Smooth muscle cell (in vitro differentiated cells): Measurements from ENCODE around the gene PRR22. TPM values are rescaled to one million over a fixed set of nuclear protein-coding genes. Genes with fewer than 3 reads are reported as not detected.
A peak's percentile ranks its signal among the peaks of the same experiment; 100 is the strongest.

Experiments used
- DNase-seq: peaks from one replicate; lab custom pipeline; 2025; ENCODE audit not compliant: unreplicated experiment; lab: John Stamatoyannopoulos, UW
- H2AFZ ChIP-seq: fragments of 200-600 bp; sonication (generic); 2 replicates; pipeline ENCODE4 v1.6.0; 2016; ENCODE audit warnings: antibody characterized with exemption, low read depth, mild to moderate bottlenecking
- H3F3A ChIP-seq: fragments of 200-600 bp; sonication (generic); 2 replicates; pipeline ENCODE4 v1.6.0; 2017; ENCODE audit warnings: antibody characterized with exemption, low read depth
- H3K27ac ChIP-seq: fragments of 200-600 bp; sonication (generic); 2 replicates; pipeline ENCODE4 v1.5.1; 2016; ENCODE audit warnings: low read depth, mild to moderate bottlenecking
- H3K27me3 ChIP-seq: fragments of 200-600 bp; sonication (generic); 2 replicates; pipeline ENCODE4 v1.6.1; 2016; ENCODE audit warnings: low read depth, mild to moderate bottlenecking
- H3K36me3 ChIP-seq: fragments of 200-600 bp; sonication (generic); 2 replicates; pipeline ENCODE4 v1.5.1; 2016; ENCODE audit warnings: low read depth
- H3K4me1 ChIP-seq: fragments of 200-600 bp; sonication (generic); 2 replicates; pipeline ENCODE4 v1.5.1; 2016; ENCODE audit warnings: low read depth
- H3K4me2 ChIP-seq: fragments of 200-600 bp; sonication (generic); 2 replicates; pipeline ENCODE4 v1.6.0; 2016; ENCODE audit warnings: mild to moderate bottlenecking
- H3K4me3 ChIP-seq: fragments of 200-600 bp; sonication (generic); 2 replicates; pipeline ENCODE4 v1.5.1; 2016; ENCODE audit warnings: mild to moderate bottlenecking
- H3K79me2 ChIP-seq: fragments of 200-600 bp; sonication (generic); 2 replicates; pipeline ENCODE4 v1.6.0; 2016; ENCODE audit warnings: low read depth, mild to moderate bottlenecking
- H3K9ac ChIP-seq: fragments of 200-600 bp; sonication (generic); 2 replicates; pipeline ENCODE4 v1.6.0; 2016; ENCODE audit warnings: low read depth
- H3K9me3 ChIP-seq: fragments of 200-600 bp; sonication (generic); replicated peaks from 2 replicates; pipeline ENCODE4 v1.5.1; 2016; ENCODE audit warnings: low read depth
- H4K20me1 ChIP-seq: fragments of 200-600 bp; sonication (generic); 2 replicates; pipeline ENCODE4 v1.6.0; 2016; ENCODE audit warnings: low read depth
- WGBS: methylation state at CpG from one replicate; pipeline ENCODE4 v1.1.7; 2016; ENCODE audit warnings: low lambda C conversion rate; 5-methylcytosine and 5-hydroxymethylcytosine counted together
- polyA plus RNA-seq: library from polyadenylated mRNA; unstranded; fragments of >200 nt; fragmentation: Nextera tagmentation; extraction: Ambion mirVana; gene quantifications from 2 replicates; pipeline ENCODE4 v1.2.1, GENCODE V29; 2016
- total RNA-seq: library from RNA; depleted of rRNA; stranded (reverse); fragments of >200 nt; gene quantifications from 2 replicates; pipeline ENCODE4 v1.2.3, GENCODE V29; 2014
- TF ChIP-seq, protein P1 (sequence below): fragments of 200-600 bp; sonication (generic); IDR thresholded peaks from 2 replicates; pipeline ENCODE4 v1.5.1; 2017; ENCODE audit warnings: borderline replicate concordance, mild to moderate bottlenecking, antibody characterized with exemption; ENCODE audit not compliant: insufficient read depth, poor library complexity, severe bottlenecking

Gene PRR22
- total and polyA plus RNA-seq, 2 experiments from 2014 or later = 0.65 to 1.5 TPM

DNA sequence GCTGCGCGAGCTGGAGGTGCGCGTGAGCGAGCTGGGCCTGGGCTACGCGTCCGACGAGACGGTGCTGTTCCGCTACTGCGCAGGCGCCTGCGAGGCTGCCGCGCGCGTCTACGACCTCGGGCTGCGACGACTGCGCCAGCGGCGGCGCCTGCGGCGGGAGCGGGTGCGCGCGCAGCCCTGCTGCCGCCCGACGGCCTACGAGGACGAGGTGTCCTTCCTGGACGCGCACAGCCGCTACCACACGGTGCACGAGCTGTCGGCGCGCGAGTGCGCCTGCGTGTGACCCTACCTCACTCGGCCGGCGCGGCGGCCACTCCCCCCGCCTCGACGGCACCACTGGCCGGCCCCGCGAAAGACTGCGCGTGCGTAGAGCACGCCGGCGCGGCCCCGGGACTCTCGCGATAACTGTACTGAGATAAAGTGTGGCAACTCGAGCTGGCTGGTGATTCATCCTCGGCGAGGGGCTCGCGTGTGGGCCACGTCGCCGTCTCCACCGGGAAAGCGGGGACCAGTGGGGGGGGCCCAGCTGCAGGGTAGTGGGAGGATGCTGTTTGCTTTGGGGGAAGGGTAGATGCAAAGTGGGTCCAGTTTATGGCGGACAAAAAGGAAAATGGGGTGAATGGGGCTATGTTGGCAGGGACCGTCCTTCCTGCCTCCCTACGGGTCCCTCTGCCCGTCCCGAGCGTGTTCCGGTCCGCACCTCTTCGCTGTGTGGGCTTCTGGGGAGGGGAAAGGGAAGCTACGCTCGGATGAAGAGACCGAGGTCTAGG, 43.5 kb upstream of the PRR22 start:
- Histone ChIP-seq H3K36me3 (no peaks in the 10 kb centered on the region), H3K9ac (peak overlapping the region; percentile 85), H3K27ac (peak overlapping the region; percentile 93), H3K4me1 (no peaks in the 10 kb centered on the region), H2AFZ (no peak overlapping the region), H4K20me1 (no peaks in the 10 kb centered on the region), H3F3A (no peaks in the 10 kb centered on the region), H3K79me2 (no peaks in the 10 kb centered on the region), H3K4me3 (peak overlapping the region; percentile 53), H3K9me3 (no peaks in the 10 kb centered on the region), H3K4me2 (peak overlapping the region; percentile 84), H3K27me3 (no peaks in the 10 kb centered on the region)
- peak; percentile 94 for DNase-seq
- TF ChIP-seq, protein P1, sequence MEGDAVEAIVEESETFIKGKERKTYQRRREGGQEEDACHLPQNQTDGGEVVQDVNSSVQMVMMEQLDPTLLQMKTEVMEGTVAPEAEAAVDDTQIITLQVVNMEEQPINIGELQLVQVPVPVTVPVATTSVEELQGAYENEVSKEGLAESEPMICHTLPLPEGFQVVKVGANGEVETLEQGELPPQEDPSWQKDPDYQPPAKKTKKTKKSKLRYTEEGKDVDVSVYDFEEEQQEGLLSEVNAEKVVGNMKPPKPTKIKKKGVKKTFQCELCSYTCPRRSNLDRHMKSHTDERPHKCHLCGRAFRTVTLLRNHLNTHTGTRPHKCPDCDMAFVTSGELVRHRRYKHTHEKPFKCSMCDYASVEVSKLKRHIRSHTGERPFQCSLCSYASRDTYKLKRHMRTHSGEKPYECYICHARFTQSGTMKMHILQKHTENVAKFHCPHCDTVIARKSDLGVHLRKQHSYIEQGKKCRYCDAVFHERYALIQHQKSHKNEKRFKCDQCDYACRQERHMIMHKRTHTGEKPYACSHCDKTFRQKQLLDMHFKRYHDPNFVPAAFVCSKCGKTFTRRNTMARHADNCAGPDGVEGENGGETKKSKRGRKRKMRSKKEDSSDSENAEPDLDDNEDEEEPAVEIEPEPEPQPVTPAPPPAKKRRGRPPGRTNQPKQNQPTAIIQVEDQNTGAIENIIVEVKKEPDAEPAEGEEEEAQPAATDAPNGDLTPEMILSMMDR = no peak
- 3% methylated on average over 79 of the region's 91 CpGs for WGBS

GRCh38 chr19:5827342-5827890, 42.9 kb upstream of the PRR22 start:
- Histone ChIP-seq H3F3A (no peaks in the 10 kb centered on the region), H3K9me3 (no peaks in the 10 kb centered on the region), H3K27ac (no peak overlapping the region), H2AFZ (no peak overlapping the region), H3K79me2 (no peaks in the 10 kb centered on the region), H3K4me2 (peak overlapping the region; percentile 73), H3K4me1 (no peaks in the 10 kb centered on the region), H4K20me1 (no peaks in the 10 kb centered on the region), H3K27me3 (no peaks in the 10 kb centered on the region), H3K36me3 (no peaks in the 10 kb centered on the region), H3K9ac (no peak overlapping the region), H3K4me3 (peak overlapping the region; percentile 53)
- no peak for DNase-seq
- TF ChIP-seq, protein P1 = no peak
- WGBS = 31% methylated on average over 22 of the region's 37 CpGs

- Histone ChIP-seq H3K4me2 (peak overlapping the region; percentile 73), H3K4me1 (no peaks in the 10 kb centered on the region), H3F3A (no peaks in the 10 kb centered on the region), H3K4me3 (no peak overlapping the region), H3K79me2 (no peaks in the 10 kb centered on the region), H3K27ac (no peak overlapping the region), H4K20me1 (no peaks in the 10 kb centered on the region), H3K9ac (no peak overlapping the region), H3K36me3 (no peaks in the 10 kb centered on the region), H3K27me3 (no peaks in the 10 kb centered on the region), H2AFZ (no peak overlapping the region), H3K9me3 (no peaks in the 10 kb centered on the region)
- TF ChIP-seq, protein P1 = no peak
- peak; percentile 26 for DNase-seq
- WGBS = 43% methylated on average over 24 of the region's 24 CpGs
Observed at GRCh38 chr19:5826531-5827341, 42.2 kb upstream of the PRR22 start.
